ENCODE data around the gene CLNS1A.
"Not testable (repeated sequence)": the region's sequence is repeated elsewhere in the genome, so short reads cannot be mapped to it uniquely, and the experiment has no call there.

GRCh38 chr11:77575428-77575827 is 62.2 kb downstream of the CLNS1A start:
- TF ChIP-seq CTCF, POLR2A (IDR thresholded peaks at IDR 0.05): not testable (repeated sequence)
